ENCODE measurements around the gene EXOC2.
"Not testable (repeated sequence)": the region's sequence is repeated elsewhere in the genome, so short reads cannot be mapped to it uniquely, and the experiment has no call there.

DNA sequence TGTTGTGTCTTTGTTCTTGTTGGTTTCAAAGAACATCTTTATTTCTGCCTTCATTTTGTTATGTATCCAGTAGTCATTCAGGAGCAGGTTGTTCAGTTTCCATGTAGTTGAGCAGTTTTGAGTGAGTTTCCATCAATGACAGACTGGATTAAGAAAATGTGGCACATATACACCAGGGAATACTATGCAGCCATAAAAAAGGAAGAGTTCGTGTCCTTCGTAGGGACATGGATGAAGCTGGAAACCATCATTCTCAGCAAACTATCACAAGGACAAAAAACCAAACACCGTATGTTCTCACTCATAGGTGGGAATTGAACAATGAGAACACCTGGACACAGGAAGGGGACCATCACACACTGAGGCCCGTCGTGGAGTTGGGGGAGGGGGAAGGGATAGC, 87.0 kb downstream of the EXOC2 start:
- TF ChIP-seq, protein P1, sequence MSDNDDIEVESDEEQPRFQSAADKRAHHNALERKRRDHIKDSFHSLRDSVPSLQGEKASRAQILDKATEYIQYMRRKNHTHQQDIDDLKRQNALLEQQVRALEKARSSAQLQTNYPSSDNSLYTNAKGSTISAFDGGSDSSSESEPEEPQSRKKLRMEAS (IDR thresholded peaks at IDR 0.05; ENCODE audit: low read depth, low read length): not testable (repeated sequence)
- TF ChIP-seq, protein P2, sequence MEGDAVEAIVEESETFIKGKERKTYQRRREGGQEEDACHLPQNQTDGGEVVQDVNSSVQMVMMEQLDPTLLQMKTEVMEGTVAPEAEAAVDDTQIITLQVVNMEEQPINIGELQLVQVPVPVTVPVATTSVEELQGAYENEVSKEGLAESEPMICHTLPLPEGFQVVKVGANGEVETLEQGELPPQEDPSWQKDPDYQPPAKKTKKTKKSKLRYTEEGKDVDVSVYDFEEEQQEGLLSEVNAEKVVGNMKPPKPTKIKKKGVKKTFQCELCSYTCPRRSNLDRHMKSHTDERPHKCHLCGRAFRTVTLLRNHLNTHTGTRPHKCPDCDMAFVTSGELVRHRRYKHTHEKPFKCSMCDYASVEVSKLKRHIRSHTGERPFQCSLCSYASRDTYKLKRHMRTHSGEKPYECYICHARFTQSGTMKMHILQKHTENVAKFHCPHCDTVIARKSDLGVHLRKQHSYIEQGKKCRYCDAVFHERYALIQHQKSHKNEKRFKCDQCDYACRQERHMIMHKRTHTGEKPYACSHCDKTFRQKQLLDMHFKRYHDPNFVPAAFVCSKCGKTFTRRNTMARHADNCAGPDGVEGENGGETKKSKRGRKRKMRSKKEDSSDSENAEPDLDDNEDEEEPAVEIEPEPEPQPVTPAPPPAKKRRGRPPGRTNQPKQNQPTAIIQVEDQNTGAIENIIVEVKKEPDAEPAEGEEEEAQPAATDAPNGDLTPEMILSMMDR (IDR thresholded peaks at IDR 0.05; ENCODE audit: low read depth, low read length): not testable (repeated sequence)
